ENCODE data around the gene CCDC167. TPM values are rescaled to one million over a fixed set of nuclear protein-coding genes. Genes with fewer than 3 reads are reported as not detected.

The CCDC167 gene
- 26.0 and 29.7 TPM in 2 replicates for total RNA-seq

DNA sequence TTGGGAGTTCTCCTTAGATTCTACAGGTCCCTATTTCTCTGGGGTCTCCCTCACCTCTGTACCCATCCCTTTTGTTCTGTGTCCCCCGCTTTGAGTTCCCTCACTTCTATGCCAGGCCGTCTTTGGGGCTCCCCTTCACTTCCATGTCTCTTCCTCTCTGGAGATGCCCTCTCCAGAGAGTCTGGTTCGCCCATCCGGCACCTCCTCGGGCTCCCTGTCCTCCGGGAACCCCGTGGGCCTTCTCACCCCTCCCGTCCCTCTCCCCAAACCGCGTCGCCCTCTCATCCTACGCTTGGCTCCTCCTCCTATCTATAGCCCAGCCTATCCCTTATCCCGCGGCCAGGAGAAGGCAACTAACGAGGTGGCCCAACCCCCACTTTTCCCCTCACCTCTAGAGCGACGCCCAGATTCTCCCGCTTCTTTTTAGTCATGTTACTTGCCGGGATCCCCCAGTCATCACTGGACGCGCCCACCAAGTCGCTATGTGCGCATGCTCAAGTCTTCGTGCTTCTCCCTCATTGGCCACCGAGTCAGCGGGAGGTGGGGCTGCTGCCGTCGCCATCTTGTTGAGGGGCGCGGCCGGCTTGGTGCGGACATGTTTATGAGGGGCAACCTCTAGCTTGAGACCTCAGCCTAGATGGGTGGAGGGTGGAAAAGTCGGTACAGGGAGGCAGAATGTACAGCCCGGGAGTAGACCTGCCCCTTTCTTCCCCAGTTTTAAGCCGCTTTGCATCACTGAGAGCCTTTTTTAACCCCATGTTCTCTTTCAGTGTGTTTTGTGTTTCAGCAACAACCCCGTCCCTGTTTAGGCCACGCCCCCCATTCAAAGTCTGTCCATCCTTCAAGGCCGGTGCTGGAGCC is at the start of gene CCDC167:
TSS of gene CCDC167 (minus strand) at position 461 of the 861 bp plus-strand sequence. CDS start at position 431, 30 bp downstream.
- peak; percentile 95 for DNase-seq (ENCODE audit: low read depth)
- Histone ChIP-seq H3K4me3 (ENCODE audit: low read depth, low read length) (peak within 1 kb of the TSS; percentile 65), H3K36me3 (ENCODE audit: control insufficient read depth, insufficient read depth, low read length) (no peaks in the 10 kb centered on the region), H3K27me3 (ENCODE audit: control insufficient read depth, insufficient read depth, low read length) (no peaks in the 10 kb centered on the region)
- FAIRE-seq, result no peak
- TF ChIP-seq, protein P1, sequence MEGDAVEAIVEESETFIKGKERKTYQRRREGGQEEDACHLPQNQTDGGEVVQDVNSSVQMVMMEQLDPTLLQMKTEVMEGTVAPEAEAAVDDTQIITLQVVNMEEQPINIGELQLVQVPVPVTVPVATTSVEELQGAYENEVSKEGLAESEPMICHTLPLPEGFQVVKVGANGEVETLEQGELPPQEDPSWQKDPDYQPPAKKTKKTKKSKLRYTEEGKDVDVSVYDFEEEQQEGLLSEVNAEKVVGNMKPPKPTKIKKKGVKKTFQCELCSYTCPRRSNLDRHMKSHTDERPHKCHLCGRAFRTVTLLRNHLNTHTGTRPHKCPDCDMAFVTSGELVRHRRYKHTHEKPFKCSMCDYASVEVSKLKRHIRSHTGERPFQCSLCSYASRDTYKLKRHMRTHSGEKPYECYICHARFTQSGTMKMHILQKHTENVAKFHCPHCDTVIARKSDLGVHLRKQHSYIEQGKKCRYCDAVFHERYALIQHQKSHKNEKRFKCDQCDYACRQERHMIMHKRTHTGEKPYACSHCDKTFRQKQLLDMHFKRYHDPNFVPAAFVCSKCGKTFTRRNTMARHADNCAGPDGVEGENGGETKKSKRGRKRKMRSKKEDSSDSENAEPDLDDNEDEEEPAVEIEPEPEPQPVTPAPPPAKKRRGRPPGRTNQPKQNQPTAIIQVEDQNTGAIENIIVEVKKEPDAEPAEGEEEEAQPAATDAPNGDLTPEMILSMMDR (IDR thresholded peaks at IDR 0.05; ENCODE audit: insufficient read depth, low read length, severe bottlenecking), result no peak

DNA sequence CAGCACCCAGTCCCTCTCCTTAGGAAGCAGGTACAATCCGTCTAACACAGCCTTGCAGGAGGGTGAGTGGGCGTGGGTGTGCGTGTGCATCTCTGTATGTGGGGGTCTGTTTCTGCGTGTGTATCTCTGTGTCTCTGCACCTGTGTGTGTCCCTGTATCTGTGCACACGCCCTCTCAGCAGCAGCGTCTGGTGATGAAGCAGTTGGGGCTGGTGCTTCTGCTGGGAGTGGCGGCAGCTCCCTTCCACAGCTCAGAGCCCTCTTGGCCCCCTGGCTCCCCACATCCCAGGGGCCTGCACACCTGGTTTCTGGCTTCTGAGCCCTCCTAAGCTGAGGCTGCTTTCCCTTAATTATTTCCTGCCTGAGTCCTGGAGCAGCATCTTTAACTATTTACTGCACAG is 49.5 kb upstream of the CCDC167 start:
- Histone ChIP-seq H3K27me3 (ENCODE audit: control insufficient read depth, insufficient read depth, low read length) (no peaks in the 10 kb centered on the region), H3K4me3 (ENCODE audit: low read depth, low read length) (no peak overlapping the region), H3K36me3 (ENCODE audit: control insufficient read depth, insufficient read depth, low read length) (no peaks in the 10 kb centered on the region)
- no peak for DNase-seq (ENCODE audit: low read depth)
- TF ChIP-seq, protein P1 (IDR thresholded peaks at IDR 0.05; ENCODE audit: insufficient read depth, low read length, severe bottlenecking), result no peak
- FAIRE-seq, result no peak

DNA sequence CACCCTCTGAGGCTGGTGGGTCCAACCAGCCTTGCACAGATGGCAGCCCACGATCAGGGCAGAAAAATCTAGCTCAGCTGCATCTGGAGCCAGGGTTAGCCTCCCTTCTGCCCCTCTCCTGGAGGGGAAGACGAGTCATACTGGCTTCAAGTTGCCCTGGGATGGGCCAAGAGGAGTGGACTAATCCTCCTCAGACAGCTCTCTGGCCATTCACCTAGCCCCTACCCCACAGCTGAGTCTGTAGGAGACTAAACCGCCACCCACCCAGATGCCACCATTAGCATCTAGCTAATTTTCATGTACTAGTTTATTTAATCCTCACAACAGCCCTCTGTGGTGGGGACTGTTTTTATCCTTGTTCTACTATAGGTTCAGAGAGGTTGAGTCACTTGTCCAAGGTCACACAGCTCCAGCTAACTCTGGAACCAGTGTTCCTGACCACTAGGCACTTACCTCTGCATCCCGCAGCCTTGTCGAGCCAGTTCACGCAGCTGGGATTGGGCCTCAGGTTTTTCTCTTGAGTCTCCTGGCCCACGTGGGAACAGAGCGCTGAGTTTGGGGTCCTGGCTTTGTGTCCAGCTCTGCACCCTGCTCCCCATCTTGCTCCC is 48.5 kb upstream of the CCDC167 start:
- H3K36me3 ChIP-seq (ENCODE audit: control insufficient read depth, insufficient read depth, low read length), result no peaks in the 10 kb centered on the region
- TF ChIP-seq, protein P1 (IDR thresholded peaks at IDR 0.05; ENCODE audit: insufficient read depth, low read length, severe bottlenecking), result no peak
- H3K27me3 ChIP-seq (ENCODE audit: control insufficient read depth, insufficient read depth, low read length), result no peaks in the 10 kb centered on the region
- DNase-seq (ENCODE audit: low read depth) (no peak), FAIRE-seq (no peak)
- no peak overlapping the region for H3K4me3 ChIP-seq (ENCODE audit: low read depth, low read length)

- TF ChIP-seq, protein P1 (IDR thresholded peaks at IDR 0.05; ENCODE audit: insufficient read depth, low read length, severe bottlenecking), result no peak
- Histone ChIP-seq H3K27me3 (ENCODE audit: control insufficient read depth, insufficient read depth, low read length) (no peaks in the 10 kb centered on the region), H3K4me3 (ENCODE audit: low read depth, low read length) (no peak overlapping the region), H3K36me3 (ENCODE audit: control insufficient read depth, insufficient read depth, low read length) (no peaks in the 10 kb centered on the region)
- no peak for FAIRE-seq
- peak; percentile 93 for DNase-seq (ENCODE audit: low read depth)
These were observed 47.9 kb upstream of the CCDC167 start for GRCh38 chr6:37547564-37548061.

DNA sequence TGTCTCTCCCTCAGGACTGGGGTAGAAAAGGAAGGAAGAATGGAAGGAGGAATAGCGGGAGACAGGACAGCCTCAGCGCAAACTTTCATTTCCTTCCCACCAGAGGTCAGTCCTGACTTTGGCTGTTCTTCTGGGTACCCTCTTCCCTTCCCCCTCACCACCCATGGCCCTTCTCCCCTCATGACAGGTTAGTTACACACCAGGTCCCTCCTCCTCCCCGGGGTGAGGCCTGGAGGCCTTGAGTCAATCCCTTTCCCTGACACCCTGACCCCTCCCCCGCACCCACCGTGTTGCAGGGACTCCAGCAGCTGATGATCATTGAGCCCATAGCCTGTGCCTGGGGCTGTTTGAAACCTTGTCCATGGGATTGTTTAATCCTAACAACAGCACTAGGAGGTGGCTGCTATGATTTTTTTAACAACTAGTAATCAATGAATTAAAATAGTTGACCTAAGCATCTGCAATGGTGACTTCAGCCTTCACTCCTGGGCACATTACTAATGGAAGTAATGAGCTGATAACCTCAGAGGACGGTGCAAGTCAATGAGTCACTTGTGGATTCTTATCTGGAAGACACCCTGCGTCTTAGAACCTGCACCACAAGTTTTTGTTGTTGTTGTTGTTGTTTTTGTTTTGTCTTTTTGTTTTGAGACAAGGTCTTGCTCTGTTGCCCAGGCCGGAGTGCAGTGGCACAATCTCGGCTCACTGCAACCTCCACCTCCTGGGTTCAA is 46.6 kb upstream of the CCDC167 start:
- Histone ChIP-seq H3K27me3 (ENCODE audit: control insufficient read depth, insufficient read depth, low read length) (no peaks in the 10 kb centered on the region), H3K36me3 (ENCODE audit: control insufficient read depth, insufficient read depth, low read length) (no peaks in the 10 kb centered on the region), H3K4me3 (ENCODE audit: low read depth, low read length) (no peak overlapping the region)
- TF ChIP-seq, protein P1 (IDR thresholded peaks at IDR 0.05; ENCODE audit: insufficient read depth, low read length, severe bottlenecking), result no peak
- peak; percentile 41 for DNase-seq (ENCODE audit: low read depth)
- FAIRE-seq, result no peak

All from bronchial epithelial cell (primary cell).